H1 (cell line): ENCODE data around the gene NCKAP1. TPM values are rescaled to one million over a fixed set of nuclear protein-coding genes. Genes with fewer than 3 reads are reported as not detected.

ENCODE experiments used
- CTCF ChIA-PET: fragments of 300-600 bp; sonication (Branson Sonifier 250); formaldehyde crosslinking; loops from one replicate; lab custom pipeline; 2021; ENCODE audit not compliant: partially characterized antibody; lab: Charles Lee
- POLR2A ChIA-PET: fragments of 300-600 bp; sonication (Branson Sonifier 250); formaldehyde crosslinking; loops from one replicate; lab custom pipeline; 2021; ENCODE audit warnings: inconsistent platforms; ENCODE audit not compliant: partially characterized antibody; lab: Charles Lee
- DNase-seq, 2 experiments: peaks; one replicate each; pipeline versions ENCODE4 v3.0.0 to v3.0.0-alpha.2; 2010 to 2022; ENCODE audit warnings: low spot score in 2 of 2, low read depth in 1 of 2, mixed read lengths in 1 of 2
- FAIRE-seq: peaks from 2 replicates; lab custom pipeline; 2011; peaks lifted over from hg19 to GRCh38; lab: Jason Lieb, UNC
- H2AFZ ChIP-seq: 2 replicates; pipeline ENCODE4 v1.8.1; 2012; ENCODE audit warnings: low read length, inconsistent platforms
- H2AK5ac ChIP-seq: 2 replicates; pipeline ENCODE4 v1.6.1; 2013; ENCODE audit warnings: low read depth, low read length
- H2BK120ac ChIP-seq: replicated peaks from 2 replicates; pipeline ENCODE3; 2013; ENCODE audit warnings: low read depth, low read length, inconsistent platforms
- H2BK12ac ChIP-seq: 2 replicates; pipeline ENCODE4 v1.6.1; 2013; ENCODE audit warnings: low read depth, low read length
- H2BK15ac ChIP-seq: 2 replicates; pipeline ENCODE4 v1.6.1; 2013; ENCODE audit warnings: low read length
- H2BK20ac ChIP-seq: 2 replicates; pipeline ENCODE4 v1.6.1; 2013; ENCODE audit warnings: low read length
- H2BK5ac ChIP-seq: 2 replicates; pipeline ENCODE4 v1.6.1; 2013; ENCODE audit warnings: low read depth, low read length
- H3K14ac ChIP-seq: 2 replicates; pipeline ENCODE4 v1.6.1; 2013; ENCODE audit warnings: inconsistent platforms; ENCODE audit not compliant: insufficient read length
- H3K18ac ChIP-seq: 2 replicates; pipeline ENCODE4 v1.6.1; 2013; ENCODE audit warnings: low read length; ENCODE audit errors: extremely low read depth
- H3K23ac ChIP-seq: 2 replicates; pipeline ENCODE4 v1.6.1; 2013; ENCODE audit warnings: inconsistent platforms; ENCODE audit not compliant: insufficient read length
- H3K23me2 ChIP-seq: 2 replicates; pipeline ENCODE4 v1.6.1; 2013; ENCODE audit warnings: low read depth, low read length
- H3K27ac ChIP-seq: 2 replicates; pipeline ENCODE4 v1.6.1; 2011; ENCODE audit warnings: low read depth, low read length, inconsistent platforms
- H3K27me3 ChIP-seq, 4 experiments: replicated peaks in 1 of 4; 1 replicate in 1 of 4; 2 replicates in 3 of 4; pipeline versions ENCODE4 v1.6.1 to v1.8.1; 2011 to 2013; ENCODE audit warnings: low read length in 3 of 4, mild to moderate bottlenecking in 3 of 4, inconsistent platforms in 2 of 4, mixed read lengths in 2 of 4, moderate library complexity in 1 of 4; ENCODE audit not compliant: control insufficient read depth in 3 of 4, insufficient read depth in 3 of 4; ENCODE audit errors: extremely low read depth in 1 of 4
- H3K36me3 ChIP-seq, 4 experiments: 2 replicates each; pipeline versions ENCODE4 v1.6.1 to v1.8.1; 2011 to 2013; ENCODE audit warnings: mild to moderate bottlenecking in 4 of 4, low read length in 3 of 4, moderate library complexity in 2 of 4, control low read depth in 1 of 4, inconsistent platforms in 1 of 4; ENCODE audit not compliant: insufficient read depth in 4 of 4, control insufficient read depth in 2 of 4
- H3K4ac ChIP-seq: replicated peaks from 2 replicates; pipeline ENCODE3; 2013; ENCODE audit warnings: low read length, low read depth, mixed read lengths, inconsistent platforms; ENCODE audit not compliant: insufficient read length
- H3K4me1 ChIP-seq, 4 experiments: replicated peaks in 1 of 4; 1 replicate in 1 of 4; 2 replicates in 3 of 4; pipeline versions ENCODE4 v1.6.1 to v1.8.1; 2011 to 2013; ENCODE audit warnings: low read length in 3 of 4, inconsistent platforms in 2 of 4, mixed read lengths in 1 of 4; ENCODE audit not compliant: insufficient read depth in 4 of 4, control insufficient read depth in 3 of 4
- H3K4me2 ChIP-seq, 2 experiments: 2 replicates each; pipeline versions ENCODE4 v1.6.1 to v1.8.1; 2011 to 2013; ENCODE audit warnings: low read depth in 2 of 2, low read length in 2 of 2, control low read depth in 1 of 2, inconsistent platforms in 1 of 2, mild to moderate bottlenecking in 1 of 2; ENCODE audit not compliant: insufficient read depth in 1 of 2
- H3K4me3 ChIP-seq, 4 experiments: fragments of 200-600, 300-600 bp in 1 of 4; sonication (generic), shearing (Covaris generic), sonication (Bioruptor Twin) in 1 of 4; 2 replicates each; pipeline versions ENCODE4 v1.5.1 to v1.8.1; 2011 to 2016; ENCODE audit warnings: low read length in 4 of 4, low read depth in 3 of 4, control low read depth in 2 of 4, inconsistent platforms in 2 of 4, mild to moderate bottlenecking in 2 of 4, mixed read lengths in 1 of 4, moderate library complexity in 1 of 4; ENCODE audit not compliant: insufficient read depth in 2 of 4; ENCODE audit errors: extremely low read depth in 1 of 4
- H3K56ac ChIP-seq: replicated peaks from 2 replicates; pipeline ENCODE3; 2013; ENCODE audit warnings: low read depth, mild to moderate bottlenecking, mixed read lengths, low read length, inconsistent platforms; ENCODE audit not compliant: insufficient read length
- H3K79me1 ChIP-seq: 2 replicates; pipeline ENCODE4 v1.6.1; 2013; ENCODE audit warnings: low read depth, low read length, control low read depth
- H3K79me2 ChIP-seq, 2 experiments: 2 replicates each; pipeline versions ENCODE4 v1.6.1 to v1.8.1; 2012 to 2013; ENCODE audit warnings: low read length in 2 of 2, mild to moderate bottlenecking in 2 of 2, inconsistent platforms in 1 of 2; ENCODE audit not compliant: insufficient read depth in 2 of 2, control insufficient read depth in 1 of 2
- H3K9ac ChIP-seq, 4 experiments: replicated peaks in 1 of 4; 1 replicate in 1 of 4; 2 replicates in 3 of 4; pipeline versions ENCODE4 v1.6.1 to v1.8.1; 2011 to 2013; ENCODE audit warnings: low read depth in 3 of 4, low read length in 3 of 4, control low read depth in 2 of 4, mild to moderate bottlenecking in 2 of 4, moderate library complexity in 2 of 4, inconsistent platforms in 1 of 4; ENCODE audit errors: extremely low read depth in 1 of 4
- H3K9me3 ChIP-seq, 2 experiments: 2 replicates each; pipeline versions ENCODE4 v1.6.1 to v1.8.1; 2012 to 2013; ENCODE audit warnings: mild to moderate bottlenecking in 2 of 2, moderate library complexity in 2 of 2, control low read depth in 1 of 2, inconsistent platforms in 1 of 2, low read depth in 1 of 2, low read length in 1 of 2, mixed read lengths in 1 of 2; ENCODE audit not compliant: insufficient read depth in 2 of 2
- H4K20me1 ChIP-seq, 2 experiments: replicated peaks in 1 of 2; 2 replicates each; pipeline versions ENCODE3 to v1.8.1; 2011 to 2013; ENCODE audit warnings: inconsistent platforms in 2 of 2, low read length in 2 of 2, mild to moderate bottlenecking in 1 of 2; ENCODE audit not compliant: insufficient read depth in 2 of 2, control insufficient read depth in 1 of 2
- H4K5ac ChIP-seq: 2 replicates; pipeline ENCODE4 v1.6.1; 2013; ENCODE audit warnings: low read length, low read depth, mixed read lengths, inconsistent platforms; ENCODE audit not compliant: insufficient read length
- H4K8ac ChIP-seq: 2 replicates; pipeline ENCODE4 v1.8.0; 2013; ENCODE audit warnings: mild to moderate bottlenecking, moderate library complexity, low read length, inconsistent platforms; ENCODE audit not compliant: insufficient read depth; ENCODE audit errors: extremely low read depth
- H4K91ac ChIP-seq: replicated peaks from 2 replicates; pipeline ENCODE3; 2013; ENCODE audit warnings: low read length, mixed read lengths, inconsistent platforms; ENCODE audit not compliant: insufficient read length
- HDAC2 ChIP-seq, 2 experiments: fragments of 300-600 bp in 1 of 2; sonication (generic) in 1 of 2; IDR thresholded peaks; 2 replicates each; pipeline ENCODE4 v1.6.1; 2011 to 2012; ENCODE audit warnings: low read depth in 2 of 2, low read length in 2 of 2, mild to moderate bottlenecking in 2 of 2, moderate library complexity in 2 of 2, borderline replicate concordance in 1 of 2, inconsistent platforms in 1 of 2
- KDM1A ChIP-seq: fragments of 200-600, 300-600 bp; sonication (generic); IDR thresholded peaks from 2 replicates; pipeline ENCODE4 v1.7.1; 2016; ENCODE audit warnings: mild to moderate bottlenecking, low read length, borderline replicate concordance
- SIRT6 ChIP-seq: IDR thresholded peaks from one replicate; pipeline ENCODE4 v1.7.1; 2012; ENCODE audit warnings: low read length, inconsistent platforms
- WGBS, 2 experiments: shearing (Covaris generic) in 1 of 2; methylation state at CpG; one replicate each; pipeline versions ENCODE4 v1.1.6 to v1.1.7; 2013 to 2015; ENCODE audit warnings: low lambda C conversion rate in 2 of 2, mixed read lengths in 2 of 2, inconsistent platforms in 1 of 2, low coverage in 1 of 2, missing lambda C conversion rate in 1 of 2; ENCODE audit not compliant: insufficient replicate concordance in 2 of 2, insufficient coverage in 1 of 2, insufficient read length in 1 of 2; ENCODE audit errors: extremely low coverage in 1 of 2, missing lambda C conversion rate in 1 of 2; 5-methylcytosine and 5-hydroxymethylcytosine counted together
- polyA plus RNA-seq, 7 experiments: library from polyadenylated mRNA; depleted of rRNA in 3 of 7; stranded (reverse) in 5 of 7; unstranded in 2 of 7; fragments of >200 nt in 5 of 7; fragments of 200-250 nt in 2 of 7; gene quantifications; 1 replicate in 5 of 7; 2 replicates in 1 of 7; 4 replicates in 1 of 7; pipeline versions ENCODE4 v1.2.1 to v1.2.3, GENCODE V29; 2011 to 2013; ENCODE audit warnings: missing spikeins in 2 of 7, mixed read lengths in 2 of 7
- total RNA-seq: library from RNA; stranded (reverse); fragmentation: NEBNext Ultra II Directional; extraction: Animal tissue kit (Norgen Biotek cat#: 25700); gene quantifications from 2 replicates; pipeline ENCODE4 v1.2.1, GENCODE V29; 2021

NCKAP1 gene
- total and polyA plus RNA-seq, 2 of the 8 experiments (the other 6 are each of a cell fraction or from before 2014, with no cell fraction given) = 90.8 to 173 TPM

- FAIRE-seq (no peak), DNase-seq (no peak)
- no peaks in the 10 kb centered on the region for H3K9me3 ChIP-seq
- H3K4ac ChIP-seq = no peak overlapping the region
- 100% methylated on average over 1 of the region's 1 CpG; no CpG with 5 or more reads in 1 of the 2 experiments for WGBS, 2 experiments
- H2BK5ac ChIP-seq = no peak overlapping the region
- no peak overlapping the region for H3K23ac ChIP-seq
- no peaks in the 10 kb centered on the region for H3K27me3 ChIP-seq
- H3K79me2 ChIP-seq = peaks cover 16 to 100% of the 10 kb centered on the region in 2 experiments
- H4K5ac ChIP-seq = no peak overlapping the region
- no peak overlapping the region for H2BK20ac ChIP-seq
- no peak overlapping the region for H3K27ac ChIP-seq
- ChIA-PET CTCF (interaction anchor here (2.4 kb wide), 1 partner anchor 10 kb away, joined by 13 read pairs; the partner anchor contains the start of gene NCKAP1), POLR2A (interaction anchor here (1.0 kb wide), 1 partner anchor 10 kb away, joined by 5 read pairs; the partner anchor contains the start of gene NCKAP1)
- no peak overlapping the region for H4K8ac ChIP-seq
- no peak overlapping the region for H3K4me2 ChIP-seq
- no peak overlapping the region for H3K56ac ChIP-seq
- no peak overlapping the region for H2AK5ac ChIP-seq
- no peaks in the 10 kb centered on the region for H3K79me1 ChIP-seq
- H3K36me3 ChIP-seq = peaks cover 0 to 9% (median 4%) of the 10 kb centered on the region in 4 experiments; a peak in 3 of 8 replicates
- no peak overlapping the region for H3K4me3 ChIP-seq
- H4K91ac ChIP-seq = no peak overlapping the region
- H3K14ac ChIP-seq = no peak overlapping the region
- H2BK120ac ChIP-seq = no peak overlapping the region
- H4K20me1 ChIP-seq = peaks cover 9 to 10% of the 10 kb centered on the region in 2 experiments
- H2BK12ac ChIP-seq = no peak overlapping the region
- no peak overlapping the region for H2AFZ ChIP-seq
- H3K18ac ChIP-seq = no peak overlapping the region
- no peak overlapping the region for H3K9ac ChIP-seq
- H2BK15ac ChIP-seq = no peak overlapping the region
- H3K4me1 ChIP-seq = peaks cover 0 to 2% (median 0%) of the 10 kb centered on the region in 4 experiments; a peak in 2 of 7 replicates
- no peaks in the 10 kb centered on the region for H3K23me2 ChIP-seq
- no peak for TF ChIP-seq SIRT6
- TF ChIP-seq HDAC2 (IDR thresholded peaks at IDR 0.05; ENCODE audit: borderline replicate concordance in 1 of 2, low read depth in 2 of 2, low read length in 2 of 2) = 0 out of 4 replicates have a peak, but pooled peaks of 1 of the 2 experiments have one; percentile 34
- peak; percentile 73 for TF ChIP-seq KDM1A
Measured at GRCh38 chr2:183027443-183027842, 10.8 kb downstream of the NCKAP1 start.
